HG03442 (cell line): Measurements from ENCODE around the gene UBB.

Experiments used
- ATAC-seq: cut with Tn5 transposase; IDR thresholded peaks from one replicate; pipeline ENCODE4 v1.9.1; 2021; ENCODE audit warnings: mild to moderate bottlenecking, moderate library complexity; ENCODE audit not compliant: unreplicated experiment

Gene UBB

DNA sequence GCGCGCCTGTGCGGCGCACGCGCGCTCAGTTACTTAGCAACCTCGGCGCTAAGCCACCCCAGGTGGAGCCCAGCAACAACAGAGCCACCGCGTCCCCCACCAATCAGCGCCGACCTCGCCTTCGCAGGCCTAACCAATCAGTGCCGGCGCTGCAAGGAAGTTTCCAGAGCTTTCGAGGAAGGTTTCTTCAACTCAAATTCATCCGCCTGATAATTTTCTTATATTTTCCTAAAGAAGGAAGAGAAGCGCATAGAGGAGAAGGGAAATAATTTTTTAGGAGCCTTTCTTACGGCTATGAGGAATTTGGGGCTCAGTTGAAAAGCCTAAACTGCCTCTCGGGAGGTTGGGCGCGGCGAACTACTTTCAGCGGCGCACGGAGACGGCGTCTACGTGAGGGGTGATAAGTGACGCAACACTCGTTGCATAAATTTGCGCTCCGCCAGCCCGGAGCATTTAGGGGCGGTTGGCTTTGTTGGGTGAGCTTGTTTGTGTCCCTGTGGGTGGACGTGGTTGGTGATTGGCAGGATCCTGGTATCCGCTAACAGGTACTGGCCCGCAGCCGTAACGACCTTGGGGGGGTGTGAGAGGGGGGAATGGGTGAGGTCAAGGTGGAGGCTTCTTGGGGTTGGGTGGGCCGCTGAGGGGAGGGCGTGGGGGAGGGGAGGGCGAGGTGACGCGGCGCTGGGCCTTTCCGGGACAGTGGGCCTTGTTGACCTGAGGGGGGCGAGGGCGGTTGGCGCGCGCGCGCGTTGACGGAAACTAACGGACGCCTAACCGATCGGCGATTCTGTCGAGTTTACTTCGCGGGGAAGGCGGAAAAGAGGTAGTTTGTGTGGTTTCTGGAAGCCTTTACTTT is at the start of gene UBB:
Gene UBB (plus strand): TSS at position 452 of the 856 bp plus-strand sequence. CDS start 817 bp downstream, outside the sequence.
- ATAC-seq = peak; percentile 89

DNA sequence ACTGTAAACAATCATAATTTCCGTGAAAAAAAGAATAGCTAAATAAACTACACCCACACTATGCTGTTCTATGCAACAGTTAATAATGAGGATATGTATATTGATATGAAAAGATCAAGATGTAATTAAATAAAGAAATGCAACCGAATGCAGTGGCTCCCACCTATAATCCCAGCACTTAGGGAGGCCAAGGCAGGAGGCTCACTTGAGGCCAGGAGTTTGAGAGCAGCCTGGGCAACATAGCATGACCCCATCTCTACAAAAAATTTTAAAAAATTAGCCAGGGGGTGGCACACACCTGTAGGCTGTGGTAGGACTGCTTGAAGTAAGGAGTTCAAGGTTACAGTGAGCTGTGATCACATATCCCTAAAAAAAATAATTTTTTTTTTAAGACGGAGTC is 42.5 kb upstream of the UBB start:
- ATAC-seq = no peak

DNA sequence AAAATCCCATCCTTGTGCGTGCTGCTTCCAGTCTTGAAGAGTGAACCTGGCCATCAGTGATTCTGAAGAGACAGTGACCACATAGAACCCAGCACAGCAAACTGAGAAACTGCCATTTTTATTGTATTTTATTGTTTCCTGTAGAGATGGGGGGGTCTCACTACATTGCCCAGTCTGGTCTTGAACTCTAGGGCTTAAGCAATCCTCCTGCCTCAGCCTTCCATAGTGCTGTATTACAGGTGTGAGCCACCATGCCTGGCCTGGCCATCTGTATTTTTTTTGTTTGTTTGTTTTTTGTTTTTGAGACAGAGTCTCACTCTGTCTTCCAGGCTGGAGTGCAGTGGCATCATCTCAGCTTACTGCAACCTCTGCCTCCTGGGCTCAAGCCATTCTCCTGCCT is 41.5 kb upstream of the UBB start:
- no peak for ATAC-seq

DNA sequence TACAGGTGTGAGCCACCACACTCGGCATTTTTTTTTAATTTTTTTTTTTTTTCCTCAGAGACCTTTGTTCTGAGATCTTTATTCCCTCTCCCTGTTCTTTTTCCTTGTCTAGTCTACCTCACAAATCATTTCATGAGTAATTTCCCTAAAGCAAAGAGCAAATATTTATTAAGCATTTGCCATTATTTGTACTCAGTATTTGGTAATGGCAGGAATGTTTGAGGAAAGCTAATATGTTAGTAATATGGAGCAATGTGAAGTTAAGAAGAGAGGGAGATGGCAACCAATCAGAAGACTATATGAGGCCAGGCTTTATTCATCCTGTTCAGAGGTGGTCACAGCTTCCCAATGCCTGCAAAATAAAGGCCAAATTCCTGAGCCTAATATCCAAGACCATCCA is 40.9 kb upstream of the UBB start:
- ATAC-seq = no peak

DNA sequence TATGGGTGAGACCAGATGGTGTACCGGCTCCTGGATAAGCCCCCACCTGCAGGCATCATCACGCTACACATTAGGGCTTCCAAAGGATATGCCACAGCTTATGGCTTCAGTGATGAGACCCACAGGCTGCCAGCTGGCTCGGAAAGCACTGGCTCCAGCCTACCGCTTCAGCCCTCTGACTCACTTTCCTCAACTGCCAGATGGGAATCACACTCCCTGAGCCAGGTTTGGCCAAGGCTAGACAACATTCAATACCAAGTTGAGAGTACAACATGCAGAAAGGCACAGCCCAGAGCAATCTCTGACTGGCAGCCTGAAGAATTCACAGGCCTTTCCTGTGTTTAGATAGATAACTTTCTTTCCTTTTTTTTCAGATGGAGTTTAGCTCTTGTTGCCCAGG is 37.9 kb upstream of the UBB start:
- ATAC-seq = no peak

DNA sequence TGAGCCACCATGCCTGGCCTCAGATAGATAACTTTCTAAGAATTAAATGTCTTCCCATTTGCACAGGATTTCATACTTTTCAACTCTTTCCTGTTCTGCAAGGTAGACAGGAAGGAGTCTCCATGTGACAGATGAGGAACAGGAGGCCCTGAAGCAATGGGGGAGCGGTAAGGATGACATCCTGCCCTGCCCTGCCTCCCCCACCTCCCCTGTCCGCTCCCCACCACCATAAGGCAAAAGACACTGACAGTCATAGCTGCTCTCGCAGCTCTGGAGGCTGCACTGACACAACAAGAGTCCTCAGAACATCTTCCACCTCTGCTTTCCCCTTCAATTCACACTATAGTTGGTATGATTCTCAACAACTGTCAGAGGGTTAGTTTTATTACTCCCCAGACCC is 37.3 kb upstream of the UBB start:
- no peak for ATAC-seq

DNA sequence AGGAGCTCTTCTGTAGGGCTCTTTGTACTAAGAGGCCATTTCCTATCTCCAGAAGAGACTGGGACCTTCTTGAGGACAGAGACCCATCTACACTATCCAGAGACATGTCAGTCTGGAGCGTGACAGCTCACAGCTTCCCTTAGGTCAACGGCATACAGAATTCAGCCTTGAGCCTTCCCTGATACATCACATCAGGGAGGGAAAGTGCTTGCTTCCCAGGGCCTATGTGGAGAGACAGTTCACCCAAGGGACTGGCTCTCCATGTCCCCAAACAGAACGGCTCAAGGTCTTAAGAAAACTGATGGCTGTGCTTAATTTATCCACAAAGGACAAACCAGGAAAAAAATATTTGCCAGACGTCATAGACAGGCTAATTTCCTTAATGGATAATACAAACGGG is 35.3 kb upstream of the UBB start:
- ATAC-seq = no peak

DNA sequence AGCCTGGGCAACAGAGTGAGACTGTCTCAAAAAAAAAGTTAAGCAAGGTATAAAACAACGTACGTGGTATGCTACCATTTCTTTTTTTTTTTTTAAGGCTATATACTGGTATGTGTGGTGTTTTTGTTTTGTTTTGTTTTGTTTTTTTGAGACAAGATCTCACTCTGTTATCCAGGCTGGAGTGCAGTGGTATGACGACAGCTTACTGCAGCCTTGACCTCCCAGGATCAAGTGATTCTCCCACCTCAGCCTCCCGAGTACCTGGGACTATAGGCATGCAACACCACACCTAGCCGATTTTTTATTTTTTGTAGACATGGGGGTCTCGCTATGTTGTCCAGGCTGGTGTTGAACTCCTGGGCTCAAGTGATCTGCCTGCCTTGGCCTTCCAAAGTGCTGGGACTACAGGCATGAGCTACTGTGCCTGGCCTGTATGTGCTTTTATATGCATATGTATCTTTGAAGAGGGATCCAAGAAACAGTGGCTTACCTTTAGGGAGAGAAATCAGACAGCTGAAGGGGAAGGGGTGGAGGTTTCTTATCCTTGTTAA is 34.1 kb upstream of the UBB start:
- no peak for ATAC-seq

DNA sequence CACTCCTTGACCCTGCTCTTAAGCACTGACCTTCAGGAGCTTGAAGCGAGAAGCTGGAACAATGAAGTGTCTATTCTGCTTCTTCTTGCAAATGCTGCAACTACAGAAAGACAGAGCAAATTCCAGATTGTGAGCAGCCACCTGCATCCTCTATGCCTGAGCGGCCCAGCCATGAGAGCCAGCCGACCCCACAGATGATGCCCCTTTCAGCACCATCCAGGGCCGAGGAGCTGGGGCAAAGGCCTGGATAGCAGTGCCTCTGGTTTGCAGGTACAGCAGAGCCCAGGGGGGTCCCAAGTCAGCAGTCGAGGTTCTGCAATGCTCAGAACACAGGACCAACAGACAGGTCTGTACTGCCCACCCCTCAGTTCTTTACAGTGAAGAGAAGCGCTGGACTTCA is 32.3 kb upstream of the UBB start:
- ATAC-seq = no peak

DNA sequence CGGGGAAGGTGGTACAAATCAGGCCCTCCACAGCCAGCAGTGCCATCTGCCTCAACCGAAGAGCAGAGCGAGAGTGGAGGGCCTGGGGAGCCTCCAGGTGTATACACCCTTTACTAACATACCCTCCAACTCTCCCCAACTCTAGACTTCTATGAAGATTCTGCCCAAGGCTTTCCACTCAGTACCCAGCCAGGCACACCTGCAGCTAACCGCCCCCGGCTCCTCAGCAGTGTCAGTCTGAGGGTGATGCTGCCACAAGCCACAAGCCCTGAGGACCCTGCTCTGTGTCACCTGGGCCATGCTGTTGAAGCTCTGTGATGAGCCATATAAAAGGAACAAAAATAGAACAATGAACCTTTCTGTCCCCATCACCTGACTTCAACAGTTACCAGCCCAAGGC is 31.5 kb upstream of the UBB start:
- ATAC-seq = no peak

DNA sequence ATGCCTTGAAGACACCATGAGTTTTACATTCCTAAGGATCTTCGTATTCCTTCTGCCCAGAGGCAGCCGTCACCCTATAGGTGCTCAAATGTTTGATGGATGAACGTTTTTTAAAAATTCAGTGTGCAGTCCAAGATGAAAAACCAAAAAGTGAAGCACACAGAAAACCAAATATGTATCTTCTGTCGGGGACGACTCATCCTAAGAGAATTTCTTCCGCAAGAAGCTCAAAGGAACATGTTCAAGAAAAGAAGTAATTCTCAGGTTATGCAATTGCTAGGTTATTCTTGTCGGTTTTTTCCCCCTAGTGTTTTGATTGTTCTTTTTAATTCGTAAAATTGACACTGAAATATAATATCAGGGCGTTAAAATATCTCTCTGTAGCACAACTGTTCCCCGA is 29.1 kb upstream of the UBB start:
- no peak for ATAC-seq

DNA sequence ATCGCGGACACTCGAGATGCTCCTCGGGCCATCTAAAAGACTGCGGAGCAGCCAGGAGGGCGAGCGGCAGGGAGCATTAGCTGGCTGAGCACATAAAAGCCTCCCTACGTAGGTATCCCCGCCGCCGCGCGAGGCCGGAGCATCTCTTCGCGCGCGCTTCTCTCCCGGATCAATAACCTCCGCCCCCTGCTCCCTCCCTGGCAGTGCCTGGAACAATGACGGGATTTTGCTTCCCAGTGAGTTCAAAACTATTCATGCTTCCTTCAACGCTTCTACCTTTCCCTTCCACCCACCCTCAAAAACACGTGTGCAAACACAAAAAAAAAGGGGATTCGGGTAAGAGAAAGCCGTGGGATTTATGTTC is 28.6 kb upstream of the UBB start:
- ATAC-seq = no peak

DNA sequence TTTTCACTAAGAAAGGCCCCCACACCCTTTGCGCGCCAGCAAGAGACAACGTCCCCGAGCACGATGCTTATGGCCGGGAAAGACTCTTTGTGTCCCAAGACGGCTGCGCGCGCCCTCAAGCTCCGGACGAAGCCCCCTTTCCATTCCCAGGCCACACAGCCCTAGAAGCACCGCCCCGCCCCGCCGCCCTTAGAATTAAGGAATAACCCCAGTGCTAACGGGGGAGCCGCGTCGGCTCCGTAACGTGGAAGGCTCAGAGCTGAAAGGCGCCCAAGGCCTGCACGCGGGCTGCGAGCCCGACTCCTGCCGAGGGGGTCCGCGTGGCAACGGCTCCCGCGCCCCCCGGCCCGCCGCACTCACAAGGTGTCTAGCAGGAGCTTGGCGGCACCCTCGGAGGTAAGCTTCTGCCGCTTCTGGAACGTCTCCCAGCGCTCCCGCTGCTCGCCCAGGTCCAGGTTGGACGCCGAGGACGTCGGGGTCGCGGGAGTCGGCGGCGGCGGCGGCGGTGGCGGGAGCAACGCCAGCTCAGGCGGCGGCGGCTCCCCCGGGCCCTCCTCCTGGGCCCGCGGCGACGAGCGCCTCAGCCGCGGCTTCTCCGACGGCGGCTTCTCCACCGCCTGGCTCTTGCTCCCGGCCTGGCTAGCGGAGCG is 28.1 kb upstream of the UBB start:
- ATAC-seq = peak; percentile 37

DNA sequence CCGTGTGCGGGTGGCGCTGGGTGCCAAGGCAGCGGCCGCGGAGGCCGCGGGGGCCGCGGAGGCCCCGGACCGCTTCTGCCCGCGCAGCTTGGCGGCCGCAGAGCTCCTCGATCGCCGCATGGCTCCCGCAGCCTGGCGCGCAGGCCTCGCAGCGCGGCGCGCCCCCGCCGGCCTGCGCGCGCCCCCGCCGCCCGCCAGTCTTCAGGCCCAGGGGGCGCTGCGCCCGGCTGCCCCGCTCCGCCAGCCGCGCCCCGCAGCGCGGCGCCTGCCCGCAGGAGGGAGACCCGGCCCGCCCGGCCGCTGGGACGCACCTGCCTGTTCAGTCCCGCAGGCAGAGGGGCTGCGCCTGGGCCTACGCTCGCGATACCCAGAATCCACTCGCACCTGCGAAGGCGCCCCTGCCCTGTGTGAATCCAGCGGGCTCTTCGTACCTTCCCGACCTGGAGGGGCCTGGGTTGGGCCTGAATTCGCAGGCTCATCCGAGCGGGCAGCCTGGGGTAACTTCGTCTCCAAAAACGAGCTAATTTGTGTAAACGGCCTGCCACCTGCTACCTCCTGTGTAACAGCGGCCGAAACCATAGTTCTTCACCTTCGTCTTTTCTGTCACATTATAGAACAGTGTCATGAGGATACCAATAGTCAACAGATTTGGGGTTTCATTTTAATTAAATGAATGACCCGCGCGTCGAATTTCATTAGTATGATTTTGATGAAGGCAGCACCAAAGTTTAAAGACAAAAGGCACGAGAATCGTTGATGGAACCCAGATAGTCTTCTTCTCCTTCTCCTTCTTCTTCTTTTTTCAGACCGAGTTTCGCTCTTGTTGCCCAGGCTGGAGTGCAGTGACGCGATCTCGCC is 27.3 kb upstream of the UBB start, which contains the start of gene CENPV:
Gene CENPV (minus strand): TSS at position 153 of the 858 bp plus-strand sequence. CDS start 33 bp downstream, at position 120.
- peak; percentile 65 for ATAC-seq

DNA sequence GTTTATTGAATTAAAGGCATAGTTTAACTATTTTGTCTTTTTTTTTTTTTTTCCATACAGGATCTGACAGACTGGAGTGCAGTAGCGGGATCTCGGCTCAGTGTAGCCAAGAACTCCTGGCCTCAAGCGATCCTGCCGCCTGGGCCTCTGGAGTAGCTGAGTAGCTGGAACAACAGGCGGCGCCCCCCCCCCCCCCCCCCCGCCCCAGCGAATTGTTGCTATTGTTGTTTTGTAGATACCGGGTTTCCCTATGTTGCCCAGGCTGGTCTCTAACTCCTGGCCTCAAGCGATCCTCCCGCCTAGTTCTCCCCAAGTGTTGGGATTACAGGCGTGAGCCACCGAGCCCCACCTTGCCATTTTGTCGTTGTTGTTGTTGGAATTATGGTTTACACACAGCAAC is 26.3 kb upstream of the UBB start:
- ATAC-seq = no peak

DNA sequence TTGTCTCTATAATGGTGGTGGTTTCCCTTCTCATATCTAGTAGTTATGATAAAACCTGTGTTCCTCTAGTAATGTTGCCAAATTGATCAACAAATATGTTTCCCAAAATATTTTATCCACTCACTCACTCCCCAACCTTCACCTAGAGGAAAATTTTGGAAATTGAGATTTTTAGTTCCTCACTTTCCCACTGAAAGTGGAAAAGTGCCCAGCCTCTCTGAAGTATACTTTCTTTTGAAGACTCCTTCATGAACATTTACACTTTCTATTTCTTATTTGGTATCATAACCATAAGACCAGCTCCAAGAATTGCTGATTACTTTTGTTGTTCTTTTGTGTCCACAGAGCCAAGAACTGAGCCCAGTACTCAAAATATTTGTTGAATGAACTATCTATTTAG is 22.5 kb upstream of the UBB start:
- no peak for ATAC-seq

DNA sequence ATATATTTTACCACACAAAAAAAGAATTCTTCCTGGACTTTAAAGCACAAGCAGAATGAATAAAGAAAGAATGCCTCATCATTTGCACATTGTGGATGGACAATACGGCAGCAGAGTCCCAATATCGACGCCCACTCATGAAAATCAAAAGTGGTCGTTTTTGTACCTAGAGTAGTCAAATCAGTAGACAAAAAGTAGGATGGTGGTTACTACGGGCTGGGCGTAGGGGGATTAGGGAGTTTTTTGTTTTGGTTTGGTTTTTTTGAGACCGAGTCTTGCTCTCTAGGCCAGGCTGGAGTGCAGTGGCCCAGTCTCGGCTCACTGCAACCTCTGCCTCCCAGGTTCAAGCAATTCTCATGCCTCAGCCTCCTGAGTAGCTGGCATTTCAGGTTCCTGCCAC is 19.0 kb upstream of the UBB start:
- peak; percentile 38 for ATAC-seq

DNA sequence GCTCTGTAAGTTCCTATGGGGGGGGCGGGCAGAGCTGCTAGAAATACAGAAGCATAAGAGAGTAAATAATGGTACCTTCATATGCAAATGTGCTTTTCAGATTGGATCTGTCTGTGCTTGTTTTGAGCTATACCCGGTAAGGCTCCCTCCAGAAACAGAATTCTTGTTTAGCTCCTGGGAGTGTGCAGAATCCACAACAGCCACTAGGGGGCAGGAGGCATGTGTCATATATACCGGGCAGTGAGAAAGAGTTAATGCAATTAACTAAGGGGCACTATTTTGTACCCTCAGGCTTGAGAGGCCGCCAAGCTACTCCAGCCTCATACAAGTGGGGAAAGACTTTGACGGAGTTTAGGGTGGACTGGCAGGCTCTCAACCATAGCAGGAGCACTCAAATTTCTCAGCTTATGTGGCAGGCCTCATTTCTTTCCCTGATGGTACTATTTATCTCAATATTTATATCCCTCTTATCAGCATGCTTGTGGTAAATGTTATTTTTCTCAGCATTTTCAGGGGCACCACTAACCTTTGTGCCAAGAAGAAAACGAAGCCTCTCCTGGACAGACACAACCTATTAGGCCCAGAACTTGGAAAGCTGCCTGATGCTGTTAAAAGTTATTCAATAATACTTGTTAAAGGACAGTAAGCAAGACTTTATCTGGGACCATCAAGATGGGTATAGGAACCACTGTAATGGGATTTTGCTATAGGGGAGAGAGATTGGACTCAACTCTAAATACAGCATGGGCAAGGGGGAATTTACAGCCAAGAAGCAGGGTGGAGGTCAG is 16.9 kb upstream of the UBB start:
- ATAC-seq = peak; percentile 60

DNA sequence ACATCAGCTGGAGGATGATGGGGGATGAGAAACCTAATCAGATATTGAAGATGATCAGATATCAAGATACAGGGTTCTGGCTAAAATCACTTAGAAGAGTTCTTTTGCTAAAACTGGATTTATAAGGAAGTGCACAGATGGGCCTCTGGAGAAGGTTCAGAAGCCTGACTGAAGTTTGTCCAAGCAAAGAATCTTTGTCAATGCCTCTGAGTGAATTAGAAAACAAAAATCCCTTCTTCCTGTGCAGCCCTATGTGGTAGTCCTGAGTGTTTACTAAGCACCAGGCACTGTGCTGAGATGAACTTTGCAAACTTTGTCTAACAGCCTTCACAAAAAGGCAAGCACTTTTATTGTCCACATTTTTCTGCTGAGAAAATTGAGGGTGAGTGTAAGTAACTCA is 16.3 kb upstream of the UBB start:
- ATAC-seq = no peak

DNA sequence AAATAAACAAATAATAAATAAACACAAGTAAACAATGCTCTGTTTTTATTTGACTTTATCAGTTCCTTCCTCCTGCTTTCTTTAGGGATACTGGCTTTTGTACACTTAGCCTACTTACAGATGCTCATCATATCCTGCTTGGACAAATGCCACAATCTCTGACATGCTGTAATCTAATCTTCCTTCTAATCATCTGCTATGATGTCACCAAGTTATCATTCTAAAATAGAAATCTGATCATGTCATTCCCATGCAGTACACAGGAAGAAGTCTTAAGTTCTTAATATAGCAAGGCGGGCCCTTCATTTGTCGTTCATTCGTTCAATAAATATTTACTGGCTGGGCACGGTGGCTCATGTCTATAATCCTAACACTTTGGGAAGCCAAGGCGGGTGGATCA is 9.1 kb upstream of the UBB start:
- ATAC-seq = no peak
